Measurements from ENCODE around the gene ULK4.

The ULK4 gene

GRCh38 chr3:41202075-41202833 lies 759.6 kb downstream of the ULK4 start:
- TF ChIP-seq CTCF (conservative IDR thresholded peaks at IDR 0.05; ENCODE audit: low read length) = no peak
- DNase-seq (ENCODE audit: low read depth) = no peak
- no peak overlapping the region for H3K4me3 ChIP-seq (ENCODE audit: low read length)

GRCh38 chr3:41200669-41201021 lies 761.3 kb downstream of the ULK4 start:
- no peak for TF ChIP-seq CTCF (conservative IDR thresholded peaks at IDR 0.05; ENCODE audit: low read length)
- peak; percentile 56 for DNase-seq (ENCODE audit: low read depth)
- H3K4me3 ChIP-seq (ENCODE audit: low read length) = peak overlapping the region; percentile 90

GRCh38 chr3:41199866-41200668 lies 761.8 kb downstream of the ULK4 start:
- peak; percentile 9 for DNase-seq (ENCODE audit: low read depth)
- TF ChIP-seq CTCF (conservative IDR thresholded peaks at IDR 0.05; ENCODE audit: low read length) = no peak
- H3K4me3 ChIP-seq (ENCODE audit: low read length) = peak overlapping the region; percentile 90

GRCh38 chr3:41198950-41199865 lies 762.7 kb downstream of the ULK4 start, which contains the start of gene CTNNB1:
Gene CTNNB1 (plus strand): TSS chr3:41199505. CDS start chr3:41224069, 24,564 bp downstream.
- peak; percentile 98 for DNase-seq (ENCODE audit: low read depth)
- no peak for TF ChIP-seq CTCF (conservative IDR thresholded peaks at IDR 0.05; ENCODE audit: low read length)
- peak within 1 kb of the TSS; percentile 90 for H3K4me3 ChIP-seq (ENCODE audit: low read length)

GRCh38 chr3:41198526-41198925 lies 763.4 kb downstream of the ULK4 start:
- H3K4me3 ChIP-seq (ENCODE audit: low read length) = peak overlapping the region; percentile 90
- peak; percentile 13 for DNase-seq (ENCODE audit: low read depth)
- no peak for TF ChIP-seq CTCF (conservative IDR thresholded peaks at IDR 0.05; ENCODE audit: low read length)

- TF ChIP-seq CTCF (conservative IDR thresholded peaks at IDR 0.05; ENCODE audit: low read length) = no peak
- H3K4me3 ChIP-seq (ENCODE audit: low read length) = no peak overlapping the region
- DNase-seq (ENCODE audit: low read depth) = no peak
These were observed 763.9 kb downstream of the ULK4 start for GRCh38 chr3:41198046-41198445.

Measured in AG10803 (cell line).